ENCODE measurements around the gene ANKS1B.

The ANKS1B gene

DNA sequence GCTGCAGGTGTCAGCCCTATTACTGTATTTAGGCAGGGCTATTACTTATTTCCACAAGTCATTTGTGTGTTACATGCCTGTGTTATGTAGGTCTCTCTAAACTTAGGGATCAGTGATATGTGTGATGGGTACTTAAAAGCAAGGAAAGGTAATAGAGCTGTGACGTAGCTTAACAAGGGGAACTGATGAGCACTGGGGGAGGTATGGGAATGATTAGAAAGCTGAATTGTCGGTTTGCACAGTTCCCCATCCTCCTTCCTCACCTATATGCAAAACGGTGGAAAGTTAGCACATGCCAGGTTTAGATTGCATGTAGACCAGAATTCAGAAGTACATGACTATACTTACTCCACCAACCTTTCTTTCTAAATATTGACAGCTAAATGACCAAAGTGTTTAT is 831.4 kb downstream of the ANKS1B start:
- no peak for FAIRE-seq

DNA sequence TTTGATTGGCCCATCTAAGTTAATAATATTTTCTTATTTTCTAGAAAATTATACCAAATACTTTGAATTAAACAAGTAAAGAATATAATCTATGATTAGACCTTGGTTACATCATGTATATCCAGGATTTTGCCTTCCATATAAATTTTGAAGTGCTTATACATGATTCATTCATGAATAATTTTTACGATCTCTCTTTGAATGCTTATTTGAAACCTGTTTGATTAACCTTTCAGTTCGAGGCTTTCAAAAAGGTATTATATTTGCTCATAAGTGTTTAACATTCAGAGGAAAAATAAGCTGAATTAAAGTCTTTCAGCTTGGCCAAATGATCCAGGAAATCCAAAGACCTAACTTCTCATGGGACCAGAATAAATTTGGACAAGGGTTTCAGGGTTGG is 832.4 kb downstream of the ANKS1B start:
- FAIRE-seq = peak; percentile 74

DNA sequence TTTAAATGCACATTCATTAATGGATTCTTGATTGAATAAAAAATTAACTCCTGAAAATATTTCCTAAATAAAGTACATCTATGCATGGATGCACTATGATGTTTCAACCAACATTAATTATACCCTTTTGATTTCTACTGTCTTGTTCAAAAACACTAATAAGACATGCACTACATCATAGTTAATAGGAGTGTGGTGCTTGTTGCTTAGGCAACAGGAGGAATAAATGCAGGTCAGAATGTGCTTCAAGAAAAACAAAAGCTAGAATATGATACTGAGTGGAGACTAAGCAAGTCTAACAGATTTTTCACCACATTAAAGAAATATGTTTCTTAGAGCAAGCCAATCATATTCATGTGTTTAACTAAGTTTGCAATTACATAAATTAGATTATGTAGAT is 833.0 kb downstream of the ANKS1B start:
- FAIRE-seq = no peak

DNA sequence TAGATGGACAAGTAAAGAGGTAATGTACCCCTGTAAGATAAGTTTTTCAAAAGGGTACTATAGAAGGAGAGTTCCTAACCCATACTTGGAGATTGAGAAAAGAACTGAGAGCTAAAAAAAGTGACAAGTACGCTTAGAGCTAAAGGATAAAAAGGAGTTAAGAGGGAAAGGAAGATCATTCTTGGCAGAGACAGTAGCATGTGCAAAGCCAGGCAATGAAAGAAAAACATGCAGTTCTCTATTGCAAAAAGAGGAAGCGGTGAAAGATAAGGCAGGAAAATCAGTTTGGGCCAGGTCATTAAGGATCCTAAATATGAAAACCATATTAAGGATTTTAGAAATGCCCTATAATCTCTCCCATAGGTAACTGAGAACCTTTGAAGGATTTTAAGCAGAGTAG is 837.6 kb downstream of the ANKS1B start:
- FAIRE-seq = no peak

DNA sequence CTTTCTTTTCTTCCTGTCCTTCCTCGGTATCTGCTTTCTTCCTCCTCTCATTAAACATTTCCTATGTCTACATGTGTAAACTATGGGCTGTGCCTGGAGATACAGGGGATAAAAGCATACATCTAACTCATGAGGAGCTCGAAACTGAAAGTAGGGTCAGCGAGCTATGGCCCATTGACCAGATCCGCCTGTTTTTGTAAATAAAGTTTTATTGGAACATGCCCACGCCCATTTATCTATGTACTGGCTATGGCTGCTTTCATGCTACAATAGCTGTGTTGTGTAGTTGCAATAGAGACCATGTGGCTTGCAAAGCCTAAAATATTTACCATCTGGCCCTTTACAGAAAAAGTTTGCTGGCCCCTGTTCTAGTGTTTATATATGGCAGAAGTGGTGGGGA is 838.0 kb downstream of the ANKS1B start:
- FAIRE-seq = no peak

DNA sequence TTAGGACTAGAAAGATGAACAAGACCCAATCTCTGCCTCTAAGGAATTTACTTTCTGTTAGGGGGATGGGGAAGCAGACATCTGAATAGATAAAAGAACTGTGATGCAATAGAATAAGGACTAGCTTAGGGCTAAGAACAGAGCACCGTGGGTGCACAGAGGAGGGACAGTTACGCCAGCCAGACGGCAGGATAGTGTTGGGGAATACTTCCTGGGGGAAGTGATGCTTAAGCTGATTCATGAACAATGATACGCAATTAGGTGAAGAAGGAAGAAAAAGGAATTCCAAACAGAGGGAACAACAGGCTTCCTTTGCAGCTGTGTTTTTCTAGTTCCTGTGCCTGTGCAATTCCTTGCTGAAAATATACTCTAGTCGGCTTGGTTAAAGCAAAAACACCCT is 838.6 kb downstream of the ANKS1B start:
- no peak for FAIRE-seq

DNA sequence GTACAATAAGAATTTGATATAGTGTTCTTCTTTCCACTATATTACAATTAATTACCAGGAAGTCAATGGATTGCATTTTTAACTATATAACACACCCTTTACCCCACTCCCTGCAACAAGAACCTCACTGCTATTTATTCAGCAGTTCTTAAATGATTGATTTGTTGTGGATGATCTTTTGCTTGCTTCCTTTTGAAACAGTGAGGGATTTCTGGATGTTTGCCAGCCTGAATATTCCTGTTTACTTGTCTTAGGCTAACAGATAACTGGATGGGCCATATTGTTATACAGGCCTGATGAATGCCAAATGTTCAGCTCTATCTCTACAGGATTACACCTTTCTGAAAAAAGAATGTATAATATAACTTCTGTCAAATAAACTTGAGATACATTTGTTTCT is 842.1 kb downstream of the ANKS1B start:
- FAIRE-seq = no peak

DNA sequence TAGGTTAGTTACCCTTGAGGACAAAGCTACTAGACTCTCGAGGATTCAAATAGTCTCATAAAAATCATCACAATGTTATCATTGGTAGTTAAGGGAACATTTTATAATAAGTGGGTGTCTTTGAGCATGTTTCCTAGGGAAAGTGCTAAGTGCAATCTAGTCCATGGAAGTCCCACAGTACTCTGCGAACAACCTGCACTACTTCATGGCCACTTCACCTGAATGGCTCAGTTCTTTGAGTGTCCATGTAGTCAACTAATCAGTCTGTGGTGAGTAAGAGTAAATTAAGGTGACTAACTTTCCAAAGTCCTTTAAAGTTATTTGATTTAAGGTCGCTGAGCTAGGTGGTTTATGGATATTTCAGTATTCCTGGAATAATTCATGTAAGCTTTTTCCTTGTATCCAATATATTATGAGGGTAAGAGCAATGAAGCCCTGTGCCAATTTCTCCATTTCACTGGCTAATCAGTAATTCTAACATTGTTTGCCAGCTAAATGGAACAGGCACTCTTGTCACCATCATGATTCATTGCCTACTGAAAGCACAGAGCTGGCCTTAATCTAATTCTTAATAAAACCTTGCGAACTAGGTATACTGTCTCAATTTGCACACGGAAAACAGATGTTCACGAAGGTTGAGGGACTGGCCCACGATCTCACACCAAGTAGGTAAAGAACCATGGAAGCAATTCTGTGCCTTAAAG is 844.6 kb downstream of the ANKS1B start:
- peak; percentile 99 for FAIRE-seq

DNA sequence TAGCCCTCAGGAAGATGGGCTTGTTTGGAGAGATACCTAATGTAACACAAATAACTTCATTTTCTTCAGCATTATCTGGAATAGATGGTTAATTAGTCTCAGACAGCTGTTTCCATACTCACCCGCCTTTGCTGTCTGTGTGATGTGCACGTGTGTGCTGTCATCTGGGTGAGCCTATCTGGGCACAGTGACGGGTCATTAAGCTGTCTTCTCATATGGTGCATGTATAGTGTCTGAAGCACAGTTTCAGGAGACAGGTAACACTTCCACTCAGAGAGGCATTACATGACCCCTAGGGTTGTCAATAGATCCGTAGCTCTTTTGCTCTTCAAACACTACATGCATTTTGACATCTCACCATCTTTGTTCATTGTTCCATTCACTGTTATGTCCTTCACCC is 846.3 kb downstream of the ANKS1B start:
- FAIRE-seq = no peak

DNA sequence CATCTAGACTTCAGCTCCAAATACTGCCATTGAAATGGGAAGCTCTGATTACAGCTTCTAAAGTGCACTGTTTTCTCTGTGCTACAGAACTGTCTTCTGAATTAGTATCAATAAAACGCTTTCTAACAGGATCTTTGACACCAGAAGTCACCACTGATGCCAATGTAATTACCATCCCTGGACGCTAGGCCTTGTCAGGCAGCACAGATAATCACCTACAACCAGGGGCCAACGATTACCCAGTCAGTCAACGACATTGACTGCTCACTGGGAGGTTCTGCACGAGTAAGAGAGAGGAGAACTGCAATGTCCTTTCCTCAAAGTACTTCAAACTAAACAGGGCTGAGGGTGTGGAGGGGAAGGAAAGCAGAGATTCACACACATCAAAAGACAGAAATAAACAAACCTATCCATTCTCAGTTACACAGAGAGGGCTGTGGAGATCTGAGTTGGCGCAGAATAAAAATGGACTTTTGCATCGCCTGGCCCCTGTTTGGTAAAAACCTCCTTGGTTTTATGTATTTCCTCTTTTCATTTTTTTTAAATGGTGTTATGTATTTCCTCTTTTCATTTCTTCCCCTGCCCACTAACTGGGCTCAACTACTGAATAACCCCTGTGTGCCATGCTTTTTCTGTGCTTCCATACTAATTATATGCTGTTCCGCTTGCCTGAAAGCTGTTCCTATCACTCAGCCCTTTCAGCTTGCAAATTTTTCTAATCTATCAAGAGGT is 847.4 kb downstream of the ANKS1B start:
- no peak for FAIRE-seq

DNA sequence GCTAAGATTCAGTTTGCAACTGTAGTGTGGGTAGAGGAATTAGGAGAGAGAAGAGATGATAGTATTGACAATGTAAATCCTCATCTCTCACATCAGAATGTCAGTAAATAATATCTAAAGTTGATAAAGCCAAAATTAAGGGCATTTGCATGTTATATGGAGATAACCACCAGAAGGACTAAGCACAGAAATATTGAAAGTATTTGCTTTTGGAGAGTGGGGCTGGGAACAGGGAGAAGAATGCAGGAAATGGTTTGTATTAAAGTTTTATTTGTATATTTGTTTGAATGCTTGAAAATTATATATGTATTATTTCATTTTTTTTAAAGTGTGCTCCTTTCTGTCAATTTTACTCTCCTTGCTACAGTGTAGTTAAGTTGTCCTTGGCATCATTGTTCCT is 848.2 kb downstream of the ANKS1B start:
- FAIRE-seq = no peak

DNA sequence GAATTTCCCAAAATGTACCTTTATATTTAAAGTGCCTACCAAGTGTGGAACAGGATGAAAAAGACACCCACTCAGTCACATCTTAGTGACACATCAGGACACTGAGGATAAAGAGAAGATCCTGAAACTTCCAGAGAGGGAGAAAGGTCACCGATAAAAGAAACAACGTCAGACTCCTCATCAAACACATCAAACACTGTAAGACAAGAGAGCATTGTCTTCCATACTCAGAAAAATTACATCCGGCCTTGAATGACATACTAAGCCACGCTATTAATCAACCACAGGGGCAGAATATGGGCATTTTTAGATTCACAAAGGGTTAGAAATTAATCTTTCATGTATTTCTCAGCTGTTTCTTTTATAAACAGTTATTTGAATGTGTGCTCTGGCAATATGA is 849.4 kb downstream of the ANKS1B start:
- FAIRE-seq = no peak

DNA sequence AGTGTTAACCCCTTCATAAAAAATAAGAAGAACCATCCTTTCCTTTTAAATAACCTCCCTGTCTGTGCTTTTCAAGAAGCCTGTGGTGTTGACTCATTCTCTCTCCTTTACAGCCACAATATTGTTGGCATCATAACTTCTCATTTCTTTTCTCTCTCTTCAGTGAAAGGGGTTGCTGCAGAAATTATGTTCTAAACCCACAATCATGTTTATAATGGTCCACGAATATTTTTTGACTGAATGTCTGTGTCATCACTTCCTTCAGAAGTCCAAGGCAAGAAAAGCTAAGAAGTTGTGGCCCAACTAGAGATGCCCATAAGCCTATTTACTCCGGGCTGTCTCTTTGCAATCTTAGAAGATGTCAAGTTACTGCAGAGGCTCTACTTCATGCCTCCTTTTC is 851.3 kb downstream of the ANKS1B start:
- FAIRE-seq = no peak

DNA sequence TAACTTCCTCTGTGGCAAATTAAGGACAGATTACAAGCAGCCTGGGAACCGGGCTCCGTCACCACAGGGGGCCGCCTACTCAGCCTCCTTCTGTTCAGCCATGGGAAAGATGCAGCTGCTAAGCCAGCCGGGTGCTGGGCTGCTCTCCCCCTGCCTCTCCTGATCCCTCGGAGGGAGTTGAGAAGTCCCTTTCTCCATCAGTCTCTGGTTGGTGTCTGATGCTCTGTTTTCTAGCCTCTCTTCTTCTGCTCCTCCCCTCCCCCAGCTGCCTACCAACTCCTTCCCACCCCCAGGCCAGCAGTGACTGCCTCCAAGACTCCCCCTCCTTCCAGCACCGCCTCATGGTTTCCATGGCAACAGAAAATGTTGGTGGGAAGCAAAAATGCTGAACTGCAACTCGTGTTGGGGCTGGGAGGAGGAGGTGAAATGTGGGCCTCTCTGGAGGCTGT is 853.0 kb downstream of the ANKS1B start:
- no peak for FAIRE-seq

DNA sequence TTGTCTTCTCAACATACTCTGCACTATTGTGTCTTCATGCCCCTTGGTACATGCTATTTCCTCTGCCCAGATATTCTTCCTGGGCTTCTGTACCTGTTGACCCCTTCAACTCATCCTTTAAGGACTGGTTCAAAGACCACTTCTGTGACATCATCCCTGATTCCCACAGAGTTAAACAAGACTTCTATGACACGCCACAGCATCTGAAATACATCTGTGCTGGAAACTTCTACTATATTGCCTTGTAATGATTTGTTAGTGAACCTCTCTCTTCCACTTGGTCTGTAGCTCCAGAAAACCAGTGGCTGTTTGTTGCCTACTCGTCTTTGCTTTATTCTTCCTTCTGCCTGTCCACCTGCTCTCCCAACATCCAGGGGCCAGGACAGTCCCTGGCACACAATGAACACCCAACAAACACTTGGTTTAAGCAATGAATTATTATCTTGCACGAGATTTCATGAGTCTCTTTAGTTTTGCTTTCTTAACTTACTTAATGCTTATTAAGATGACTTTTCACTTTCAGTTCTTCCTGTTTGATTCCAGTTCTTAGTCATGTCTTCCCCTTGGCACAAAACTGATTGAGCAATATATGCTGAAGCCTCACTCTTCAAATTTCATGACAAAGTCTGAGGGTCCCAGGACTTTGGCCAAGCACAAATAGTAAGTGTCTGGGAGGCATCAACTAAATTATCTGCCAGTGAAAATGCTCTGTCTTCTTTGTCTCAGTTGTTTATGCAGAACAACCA is 853.8 kb downstream of the ANKS1B start:
- FAIRE-seq = no peak

DNA sequence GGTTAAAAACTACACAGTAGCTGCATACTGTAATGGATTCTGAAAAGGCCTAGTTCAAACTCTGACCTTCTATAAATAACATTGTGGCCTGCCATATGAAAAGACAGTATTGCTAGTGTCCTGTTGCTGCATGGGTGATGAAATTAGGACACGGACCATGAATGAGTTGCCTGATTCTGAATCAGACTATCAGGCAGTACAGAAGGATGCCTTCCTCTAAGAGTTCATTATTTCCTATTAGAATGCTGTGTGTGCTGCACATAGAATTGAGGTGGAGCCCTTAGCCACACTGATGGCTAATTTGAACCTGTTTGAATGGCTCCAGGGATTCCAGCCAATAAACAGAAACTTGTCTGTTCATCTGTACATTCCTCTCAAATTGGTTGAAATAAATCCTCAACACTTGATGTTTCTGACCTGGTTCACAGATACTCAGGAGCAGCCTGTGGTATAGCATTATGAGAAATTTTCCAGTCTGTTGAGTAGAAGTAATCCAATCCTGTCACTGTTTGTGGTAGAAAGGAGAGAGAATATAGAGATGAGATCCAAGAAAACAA is 856.4 kb downstream of the ANKS1B start:
- FAIRE-seq = no peak

DNA sequence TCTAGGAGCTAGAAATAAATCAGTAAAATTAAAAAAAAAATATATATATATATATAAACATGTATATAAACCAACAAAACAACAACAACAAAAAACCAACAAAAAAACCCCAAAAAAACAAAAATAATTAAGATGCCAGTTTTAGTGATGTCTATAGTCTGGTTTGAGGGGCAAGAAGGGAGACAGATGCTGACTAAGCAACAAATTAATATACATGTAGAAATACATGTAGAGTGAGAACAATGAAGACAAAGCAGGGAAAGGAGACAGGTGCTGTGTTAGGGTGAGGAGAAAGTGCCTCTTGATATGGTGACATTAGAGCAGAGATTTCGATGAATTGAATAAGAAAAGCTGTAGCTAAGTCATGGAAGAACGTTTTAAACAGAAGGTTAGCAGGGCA is 861.8 kb downstream of the ANKS1B start:
- FAIRE-seq = no peak

DNA sequence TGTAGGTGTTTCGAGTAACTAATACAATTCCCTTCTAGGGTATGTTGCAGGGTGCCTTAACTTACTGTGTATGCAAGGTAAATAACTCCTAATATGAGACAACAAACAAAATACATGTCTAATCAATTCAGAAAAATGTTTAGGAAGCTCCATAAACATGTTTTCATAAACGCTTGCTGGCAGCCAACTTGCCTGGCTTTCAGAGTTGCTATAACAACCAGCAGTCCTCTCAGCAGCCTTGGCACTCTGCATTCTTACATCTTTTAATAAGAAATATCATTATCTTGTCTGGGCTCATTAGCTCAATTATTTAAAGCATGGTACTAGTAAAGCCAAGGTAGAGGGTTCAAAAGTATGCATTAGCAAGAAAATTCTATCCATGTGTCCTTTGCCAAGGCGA is 862.2 kb downstream of the ANKS1B start:
- FAIRE-seq = no peak

DNA sequence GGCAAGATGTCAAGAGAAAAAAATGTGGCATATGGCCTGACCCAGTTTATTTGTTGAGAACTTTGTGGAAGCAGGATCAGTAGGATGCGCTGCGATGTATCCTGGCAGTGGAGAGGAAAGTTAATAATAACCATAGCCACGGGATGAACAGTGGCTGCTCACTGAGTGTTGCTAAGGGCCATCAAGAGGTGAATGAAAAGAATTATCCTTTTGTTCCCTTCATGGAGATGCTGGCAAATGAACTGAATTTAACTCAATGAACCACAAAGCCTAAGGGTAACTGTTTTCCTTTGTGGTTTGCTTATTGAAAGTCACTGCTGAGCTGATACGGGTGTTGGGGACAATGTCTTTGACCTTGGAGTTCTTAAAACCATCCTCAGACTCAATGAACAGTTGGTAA is 863.2 kb downstream of the ANKS1B start:
- FAIRE-seq = no peak

DNA sequence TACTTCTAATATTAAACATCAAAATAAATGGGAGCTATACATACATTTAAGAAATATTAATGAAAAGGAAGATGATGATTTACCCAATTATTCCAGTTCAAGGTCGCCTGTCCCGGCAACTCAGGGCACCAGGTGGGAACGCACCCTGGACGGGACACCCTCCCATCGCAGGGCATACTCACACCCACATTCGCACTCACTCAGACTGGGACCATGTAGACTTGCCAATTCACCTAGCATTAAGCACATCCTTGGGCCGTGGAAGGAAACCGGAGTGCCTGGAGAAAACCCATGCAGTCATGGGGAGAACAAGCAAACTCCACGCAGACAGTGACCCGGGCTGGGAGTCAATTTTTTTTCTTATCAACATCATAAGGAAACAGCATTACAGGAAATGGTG is 864.8 kb downstream of the ANKS1B start:
- FAIRE-seq = no peak

DNA sequence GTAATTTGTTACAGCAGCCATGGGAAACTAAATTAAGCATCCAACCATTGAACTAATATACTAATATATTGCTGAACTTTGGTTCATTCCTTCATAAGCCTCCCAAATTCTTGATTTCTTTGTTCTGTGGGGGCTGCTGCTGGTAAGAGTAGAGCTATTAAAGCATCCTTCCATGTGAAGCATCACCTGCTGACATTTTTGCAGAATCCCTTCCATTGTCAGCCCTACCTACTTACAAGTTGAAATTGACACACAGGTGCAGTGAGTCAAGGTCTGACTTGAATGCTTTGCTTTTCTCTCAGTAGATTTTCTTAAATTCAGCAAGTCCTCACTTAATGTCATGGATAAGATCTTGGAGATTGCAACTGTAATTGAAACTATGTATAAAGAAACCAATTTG is 865.3 kb downstream of the ANKS1B start:
- FAIRE-seq = no peak

DNA sequence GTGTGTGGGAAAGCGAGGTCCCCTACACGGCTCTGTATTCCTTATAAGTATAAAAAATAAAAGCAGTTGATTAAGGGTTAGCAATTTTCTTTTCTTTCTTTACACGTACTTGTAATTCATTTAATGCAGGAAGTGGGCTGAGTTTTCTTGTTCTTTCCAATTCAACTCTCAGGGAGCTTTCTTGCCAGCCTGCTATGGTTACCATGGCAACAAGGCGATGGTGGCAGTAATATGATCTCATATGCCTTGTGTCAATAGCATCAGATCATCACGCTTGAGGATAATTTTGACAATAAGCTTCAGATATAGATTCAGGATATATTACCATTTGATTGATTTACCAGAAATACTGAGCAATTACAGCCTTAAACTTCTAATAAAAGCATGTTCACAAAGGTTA is 873.1 kb downstream of the ANKS1B start:
- peak; percentile 82 for FAIRE-seq

DNA sequence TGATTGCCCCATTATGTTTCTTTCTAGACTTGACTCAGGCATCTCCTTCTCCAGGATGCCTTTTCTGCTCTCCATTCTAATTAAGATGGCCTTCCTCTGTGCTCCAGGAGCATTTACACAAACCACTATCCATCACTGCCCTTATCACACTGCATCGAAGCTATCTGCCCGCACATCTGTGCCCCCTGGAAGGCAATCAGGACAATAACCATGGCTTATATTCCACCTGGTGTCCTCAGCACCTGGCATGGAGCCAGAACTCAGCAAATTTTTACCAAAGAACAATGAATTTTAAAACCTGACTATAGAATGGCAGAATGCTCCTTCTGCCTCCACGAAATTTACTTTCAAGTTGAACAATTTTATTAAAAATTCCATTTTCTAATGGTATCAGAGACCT is 873.9 kb downstream of the ANKS1B start:
- FAIRE-seq = no peak

DNA sequence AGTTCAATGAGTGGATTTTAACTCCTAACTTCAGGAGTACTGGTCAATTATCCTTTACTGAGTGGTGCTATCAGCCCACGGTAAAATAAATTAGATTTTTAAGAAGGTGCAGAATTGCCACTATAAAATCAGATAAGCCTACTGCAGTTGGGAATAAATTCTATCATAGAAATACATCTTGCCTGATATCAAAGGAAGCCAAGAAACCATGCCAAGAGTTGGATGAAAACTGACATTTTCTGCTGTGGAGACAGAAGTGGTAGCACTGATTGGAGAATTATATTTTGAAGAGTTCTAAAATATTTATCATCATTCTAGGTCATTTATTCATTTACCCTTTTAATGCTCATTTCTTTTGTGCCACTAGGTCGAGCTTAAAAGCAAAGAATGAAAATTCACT is 874.5 kb downstream of the ANKS1B start:
- no peak for FAIRE-seq

Data from islet of Langerhans (tissue), 1 donor.